ENCODE results near the gene ZSCAN4.

GRCh38 chr19:57632987-57633831 is 35.5 kb upstream of the ZSCAN4 start, which contains the start of gene ZNF211:
- TF ChIP-seq POLR2A (IDR thresholded peaks at IDR 0.05; ENCODE audit: extremely low read depth, insufficient read length): no peak
- TF ChIP-seq, protein P1, sequence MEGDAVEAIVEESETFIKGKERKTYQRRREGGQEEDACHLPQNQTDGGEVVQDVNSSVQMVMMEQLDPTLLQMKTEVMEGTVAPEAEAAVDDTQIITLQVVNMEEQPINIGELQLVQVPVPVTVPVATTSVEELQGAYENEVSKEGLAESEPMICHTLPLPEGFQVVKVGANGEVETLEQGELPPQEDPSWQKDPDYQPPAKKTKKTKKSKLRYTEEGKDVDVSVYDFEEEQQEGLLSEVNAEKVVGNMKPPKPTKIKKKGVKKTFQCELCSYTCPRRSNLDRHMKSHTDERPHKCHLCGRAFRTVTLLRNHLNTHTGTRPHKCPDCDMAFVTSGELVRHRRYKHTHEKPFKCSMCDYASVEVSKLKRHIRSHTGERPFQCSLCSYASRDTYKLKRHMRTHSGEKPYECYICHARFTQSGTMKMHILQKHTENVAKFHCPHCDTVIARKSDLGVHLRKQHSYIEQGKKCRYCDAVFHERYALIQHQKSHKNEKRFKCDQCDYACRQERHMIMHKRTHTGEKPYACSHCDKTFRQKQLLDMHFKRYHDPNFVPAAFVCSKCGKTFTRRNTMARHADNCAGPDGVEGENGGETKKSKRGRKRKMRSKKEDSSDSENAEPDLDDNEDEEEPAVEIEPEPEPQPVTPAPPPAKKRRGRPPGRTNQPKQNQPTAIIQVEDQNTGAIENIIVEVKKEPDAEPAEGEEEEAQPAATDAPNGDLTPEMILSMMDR (IDR thresholded peaks at IDR 0.05; ENCODE audit: low read depth, low read length): no peak
